GM21528 (cell line): Measurements from ENCODE around the gene IL31.
"Not testable (repeated sequence)": the region's sequence is repeated elsewhere in the genome, so short reads cannot be mapped to it uniquely, and the experiment has no call there.

Source experiments
- ATAC-seq: cut with Tn5 transposase; IDR thresholded peaks from one replicate; pipeline ENCODE4 v1.9.1; 2021; ENCODE audit warnings: mild to moderate bottlenecking, moderate library complexity; ENCODE audit not compliant: unreplicated experiment, low FRiP score

Gene IL31

DNA sequence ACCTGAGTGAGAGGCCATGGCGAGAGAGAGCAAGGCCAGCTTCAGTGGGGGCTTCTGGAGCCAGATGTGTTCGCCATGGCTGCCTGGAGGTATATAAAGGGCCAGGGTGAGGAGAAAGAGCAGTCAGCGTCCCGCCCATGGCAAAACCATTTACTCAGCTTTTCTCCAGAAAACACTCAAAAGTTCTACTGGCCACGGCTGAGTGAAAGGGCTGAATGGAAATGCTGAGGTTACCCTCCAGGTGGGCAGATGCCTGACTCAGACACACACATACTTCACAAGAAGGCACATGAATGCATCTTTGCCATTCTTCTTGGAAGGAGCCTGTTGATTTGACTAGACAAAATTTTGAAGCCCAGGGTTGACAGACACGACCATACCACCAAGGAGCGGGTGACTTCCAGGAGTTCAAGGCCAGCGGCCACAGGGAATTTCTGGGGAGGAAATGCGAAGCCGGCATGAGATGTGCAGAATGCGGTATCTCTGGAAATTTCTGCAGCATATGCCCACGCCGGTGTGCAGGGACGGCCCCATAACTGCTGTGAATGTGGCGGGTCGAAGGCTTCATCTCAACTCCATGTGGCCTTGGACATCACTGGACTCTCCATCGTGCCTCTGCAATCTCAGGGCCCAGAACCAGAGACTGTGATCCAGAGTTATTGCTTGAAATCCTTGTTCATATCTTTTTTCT lies at the start of gene IL31:
TSS of gene IL31 (minus strand) at position 67 of the 691 bp plus-strand sequence. CDS start at position 18, 49 bp downstream.
- ATAC-seq, result no peak

DNA sequence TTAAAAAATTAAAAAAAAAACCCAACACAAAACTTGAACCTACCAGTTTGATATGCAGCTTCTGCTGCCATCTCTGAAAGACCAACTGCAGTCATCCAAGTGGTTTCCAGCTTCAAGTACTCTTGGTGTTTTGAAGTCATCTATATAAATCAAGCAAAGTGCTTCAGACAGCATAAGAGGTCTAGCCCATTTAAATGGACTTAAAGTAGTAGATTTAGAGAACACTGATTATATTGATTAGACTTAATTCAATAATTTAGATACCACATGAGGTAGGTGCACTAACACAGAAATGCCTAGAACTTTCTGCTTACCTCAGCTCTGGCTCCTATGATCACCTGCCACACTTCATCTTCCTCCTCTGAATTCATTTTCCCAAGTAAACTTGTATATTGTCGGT lies 42.4 kb upstream of the IL31 start:
- ATAC-seq, result no peak

DNA sequence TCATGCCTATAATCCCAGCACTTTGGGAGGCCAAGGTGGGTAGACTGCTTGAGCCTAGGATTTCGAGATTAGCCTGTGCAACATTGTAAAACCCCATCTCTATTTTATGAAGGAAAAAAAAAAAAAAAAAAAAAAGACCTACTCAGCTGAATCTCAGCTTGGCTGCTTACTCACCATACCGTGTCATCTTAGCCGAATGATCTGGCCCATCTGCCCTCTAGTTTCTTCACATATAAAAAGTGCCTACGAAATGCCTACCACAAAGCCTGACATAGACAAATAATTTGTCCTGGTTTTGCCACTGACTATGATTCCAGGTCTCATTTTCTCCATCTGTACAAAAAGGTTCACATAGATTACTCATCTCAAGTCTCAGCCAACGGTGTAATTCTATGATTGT lies 41.8 kb upstream of the IL31 start:
- no peak for ATAC-seq

DNA sequence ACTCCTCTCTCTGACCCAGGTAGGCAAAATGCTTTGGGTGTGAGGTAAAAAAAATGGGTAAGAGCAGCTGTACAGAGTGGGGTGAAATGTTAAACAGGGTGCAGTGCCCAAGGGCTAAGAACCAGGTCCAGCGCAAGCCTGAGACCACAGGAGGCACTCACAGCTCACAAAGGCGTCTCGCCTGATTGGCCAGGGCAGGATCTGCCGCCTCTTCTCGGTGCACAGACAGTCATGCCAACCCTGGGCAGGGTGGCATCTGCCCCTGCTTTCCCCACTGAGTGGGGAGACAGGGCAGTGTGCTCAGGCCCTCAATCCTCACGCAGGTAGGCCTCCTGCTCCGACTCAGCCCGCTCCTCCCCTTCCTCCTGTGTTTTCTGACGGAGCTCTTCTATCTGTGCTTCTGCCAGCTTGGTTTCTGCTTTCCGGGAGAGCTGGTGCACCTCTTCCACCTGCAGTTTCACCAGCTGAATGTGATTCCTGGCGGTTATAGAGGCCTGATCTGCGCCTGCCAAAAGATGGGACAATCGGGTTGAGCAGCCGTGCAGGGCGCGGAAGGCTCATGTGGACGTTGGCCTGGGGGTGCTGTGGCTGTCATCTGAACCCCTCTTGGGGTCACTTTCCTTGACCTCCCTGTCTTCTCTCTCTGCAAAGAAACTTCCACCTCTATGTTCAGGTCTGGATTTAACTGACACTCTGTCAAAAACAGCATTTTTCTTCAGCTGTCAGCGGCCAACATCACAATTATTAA lies 34.2 kb upstream of the IL31 start:
- no peak for ATAC-seq

DNA sequence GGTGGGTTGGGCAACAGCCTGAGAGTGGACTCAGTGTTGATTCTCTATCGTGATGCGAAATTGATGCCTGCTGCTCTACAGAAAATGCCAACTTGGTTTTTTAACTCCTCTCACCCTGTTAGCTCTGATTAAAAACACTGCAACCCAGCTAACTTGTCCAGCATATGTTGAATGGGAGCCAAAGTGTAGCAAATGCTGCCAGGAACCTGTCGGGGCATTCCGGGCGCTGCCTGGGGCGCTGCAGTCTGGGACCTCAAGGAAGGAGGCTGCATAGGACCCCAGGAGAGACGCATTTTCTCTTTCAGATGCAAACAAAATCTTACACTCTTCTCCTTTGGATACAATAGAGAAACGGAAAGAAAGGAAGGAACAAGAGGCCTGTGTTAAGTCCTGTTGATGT lies 33.4 kb upstream of the IL31 start:
- no peak for ATAC-seq

DNA sequence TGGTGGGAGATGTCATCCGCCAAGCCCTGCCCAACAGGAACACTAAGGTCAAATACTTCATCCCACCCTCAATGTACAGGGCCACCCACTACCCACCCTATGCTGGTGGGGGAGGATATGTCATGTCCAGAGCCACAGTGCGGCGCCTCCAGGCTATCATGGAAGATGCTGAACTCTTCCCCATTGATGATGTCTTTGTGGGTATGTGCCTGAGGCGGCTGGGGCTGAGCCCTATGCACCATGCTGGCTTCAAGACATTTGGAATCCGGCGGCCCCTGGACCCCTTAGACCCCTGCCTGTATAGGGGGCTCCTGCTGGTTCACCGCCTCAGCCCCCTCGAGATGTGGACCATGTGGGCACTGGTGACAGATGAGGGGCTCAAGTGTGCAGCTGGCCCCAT lies 33.0 kb upstream of the IL31 start:
- ATAC-seq, result no peak

DNA sequence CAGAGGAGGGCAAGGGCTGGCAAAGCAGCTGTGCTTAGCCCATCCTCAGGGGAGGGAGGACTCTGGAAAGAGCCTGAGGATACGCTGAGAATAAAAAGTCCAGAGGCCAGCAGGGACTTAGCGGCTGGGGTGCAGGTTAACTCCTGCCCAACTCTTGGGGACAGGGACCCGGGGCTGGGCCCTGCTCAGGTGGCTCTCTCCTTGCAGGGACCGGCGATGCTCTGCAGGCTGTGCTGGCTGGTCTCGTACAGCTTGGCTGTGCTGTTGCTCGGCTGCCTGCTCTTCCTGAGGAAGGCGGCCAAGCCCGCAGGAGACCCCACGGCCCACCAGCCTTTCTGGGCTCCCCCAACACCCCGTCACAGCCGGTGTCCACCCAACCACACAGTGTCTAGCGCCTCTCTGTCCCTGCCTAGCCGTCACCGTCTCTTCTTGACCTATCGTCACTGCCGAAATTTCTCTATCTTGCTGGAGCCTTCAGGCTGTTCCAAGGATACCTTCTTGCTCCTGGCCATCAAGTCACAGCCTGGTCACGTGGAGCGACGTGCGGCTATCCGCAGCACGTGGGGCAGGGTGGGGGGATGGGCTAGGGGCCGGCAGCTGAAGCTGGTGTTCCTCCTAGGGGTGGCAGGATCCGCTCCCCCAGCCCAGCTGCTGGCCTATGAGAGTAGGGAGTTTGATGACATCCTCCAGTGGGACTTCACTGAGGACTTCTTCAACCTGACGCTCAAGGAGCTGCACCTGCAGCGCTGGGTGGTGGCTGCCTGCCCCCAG lies 32.3 kb upstream of the IL31 start:
- ATAC-seq, result no peak

DNA sequence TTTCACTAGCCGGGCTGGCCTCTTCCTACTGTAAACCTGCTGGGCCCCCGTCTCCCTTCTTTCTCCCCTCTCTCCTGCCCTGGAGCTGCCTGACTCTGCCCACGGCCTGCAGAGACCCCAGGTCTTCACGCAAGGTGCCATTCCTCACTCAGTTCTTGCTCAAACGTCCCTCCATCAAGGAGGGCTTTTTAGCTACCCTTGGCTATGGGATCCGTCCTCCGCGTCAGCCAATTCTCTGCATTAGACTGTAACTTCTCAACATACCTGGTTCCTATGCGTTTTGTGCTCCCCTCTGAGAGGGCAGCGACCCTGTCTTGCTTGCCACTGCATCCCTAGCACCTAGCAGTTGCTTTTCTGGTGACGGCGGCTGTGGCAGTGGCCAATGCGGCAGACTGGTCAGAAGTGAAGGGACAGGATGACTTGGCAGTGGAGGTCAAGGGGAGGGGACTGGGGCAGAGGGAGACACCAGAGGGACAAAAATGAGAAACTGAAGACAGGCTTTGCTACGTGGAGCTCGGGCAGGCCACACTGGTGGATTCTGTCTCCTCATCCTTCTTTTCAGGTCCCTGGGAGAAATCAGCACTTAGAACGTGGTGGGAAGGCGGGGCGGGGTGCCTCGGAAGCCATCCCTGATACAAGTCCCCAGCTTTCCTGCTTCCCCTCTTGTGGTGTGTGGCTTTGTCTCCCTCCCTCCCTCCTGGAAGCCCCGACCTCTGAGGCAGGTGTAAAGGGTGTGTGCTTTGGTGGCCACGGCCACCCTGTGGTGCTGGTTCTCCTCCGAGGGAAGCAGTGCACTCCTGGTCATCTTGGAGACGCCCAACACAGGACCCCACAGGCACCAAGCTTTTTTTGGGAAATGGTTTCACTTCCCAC lies 31.3 kb upstream of the IL31 start:
- ATAC-seq, result no peak

DNA sequence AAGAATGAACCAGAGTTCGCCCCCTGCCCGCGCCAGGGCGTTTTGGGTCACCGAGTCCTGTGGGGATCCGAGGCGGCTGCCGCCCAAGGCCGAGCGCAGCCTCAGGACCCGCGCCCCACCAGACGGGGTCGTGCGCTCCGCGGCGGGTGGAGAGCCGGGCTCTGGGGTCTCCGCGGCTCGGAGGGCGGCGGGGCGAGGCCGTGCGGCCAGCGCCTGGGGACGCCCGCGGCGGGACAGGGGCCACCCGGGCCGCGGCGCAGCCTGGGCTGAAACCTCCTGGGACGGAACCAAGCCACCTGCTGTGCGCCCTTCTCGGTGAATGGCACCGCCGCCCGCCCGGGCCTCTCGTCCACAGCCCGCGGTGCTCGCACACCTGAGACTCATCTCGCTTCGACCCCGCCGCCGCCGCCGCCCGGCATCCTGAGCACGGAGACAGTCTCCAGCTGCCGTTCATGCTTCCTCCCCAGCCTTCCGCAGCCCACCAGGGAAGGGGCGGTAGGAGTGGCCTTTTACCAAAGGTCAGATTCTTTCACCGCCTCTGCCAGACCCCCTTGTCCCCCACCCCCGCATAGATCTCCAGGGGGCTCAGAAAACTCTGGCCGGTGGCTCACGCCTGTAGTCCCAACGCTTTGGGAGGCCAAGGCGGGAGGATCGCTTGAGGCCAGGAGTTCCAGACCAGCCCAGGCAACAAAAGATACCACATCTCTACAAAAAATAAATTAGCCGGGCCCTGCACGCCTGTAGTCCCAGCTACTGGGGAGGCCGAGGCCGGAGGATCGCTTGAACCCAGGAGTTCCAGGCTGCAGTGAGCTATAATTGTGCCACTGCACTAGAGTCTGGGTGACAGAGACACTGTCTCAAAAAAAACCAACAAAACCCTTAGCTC lies 30.4 kb upstream of the IL31 start:
- no peak for ATAC-seq

DNA sequence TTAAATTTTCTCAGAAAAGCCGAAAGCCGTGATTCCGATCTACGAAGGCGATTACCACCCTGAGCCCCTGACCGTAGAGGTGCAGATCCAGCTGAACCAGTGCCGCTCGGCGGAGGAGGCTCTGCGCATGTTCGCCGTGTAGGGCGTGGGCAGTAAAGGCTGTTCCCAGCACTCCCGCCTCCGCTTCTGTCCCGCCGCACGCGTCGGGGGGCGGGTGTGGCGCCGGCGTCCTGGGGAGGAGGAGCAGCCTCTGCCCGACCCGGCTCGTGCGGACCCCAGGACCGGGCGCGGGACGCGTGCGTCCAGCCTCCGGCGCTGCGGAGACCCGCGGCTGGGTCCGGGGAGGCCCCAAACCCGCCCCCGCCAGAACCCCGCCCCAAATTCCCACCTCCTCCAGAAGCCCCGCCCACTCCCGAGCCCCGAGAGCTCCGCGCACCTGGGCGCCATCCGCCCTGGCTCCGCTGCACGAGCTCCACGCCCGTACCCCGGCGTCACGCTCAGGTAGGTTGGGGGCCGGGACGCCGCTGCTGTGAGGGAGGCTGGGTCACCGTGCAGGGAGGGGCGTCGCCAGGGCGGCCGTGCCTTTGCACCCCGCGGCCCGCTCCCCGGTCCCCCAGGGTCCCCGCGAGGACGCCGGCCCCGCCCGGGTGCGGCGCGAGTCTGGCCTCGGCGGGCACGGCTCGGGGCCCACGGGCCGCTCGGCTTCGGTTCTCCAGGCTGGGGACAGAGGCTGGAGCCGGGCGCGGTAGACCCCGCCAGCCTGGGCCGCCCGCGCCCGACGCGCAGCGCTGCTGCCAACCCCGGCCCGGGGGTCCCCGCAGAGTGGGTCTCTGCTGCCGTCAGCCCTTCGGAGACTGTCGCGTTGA lies 29.5 kb upstream of the IL31 start, which contains the start of gene B3GNT4:
TSS of gene B3GNT4 (plus strand) at position 409 of the 866 bp plus-strand sequence. CDS start 910 bp downstream, outside the sequence.
- ATAC-seq, result no peak

DNA sequence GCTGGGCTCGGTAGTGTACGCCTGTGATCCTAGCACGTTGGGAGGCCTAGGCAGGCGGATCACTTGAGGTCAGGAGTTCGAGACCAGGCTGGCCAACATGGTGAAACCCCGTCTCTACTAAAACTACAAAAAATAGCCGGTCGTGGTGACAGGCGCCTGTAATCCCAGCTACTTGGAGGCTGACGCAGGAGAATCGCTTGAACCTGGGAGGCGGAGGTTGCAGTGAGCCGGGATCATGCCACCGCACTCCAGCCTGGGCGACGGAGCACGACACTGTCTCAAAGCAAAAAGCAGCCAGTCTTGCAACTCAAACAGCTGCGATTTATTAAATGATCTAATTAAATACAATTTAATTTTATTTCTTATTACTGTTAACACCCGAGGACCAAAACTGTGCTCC lies 28.8 kb upstream of the IL31 start:
- not testable (repeated sequence) for ATAC-seq

DNA sequence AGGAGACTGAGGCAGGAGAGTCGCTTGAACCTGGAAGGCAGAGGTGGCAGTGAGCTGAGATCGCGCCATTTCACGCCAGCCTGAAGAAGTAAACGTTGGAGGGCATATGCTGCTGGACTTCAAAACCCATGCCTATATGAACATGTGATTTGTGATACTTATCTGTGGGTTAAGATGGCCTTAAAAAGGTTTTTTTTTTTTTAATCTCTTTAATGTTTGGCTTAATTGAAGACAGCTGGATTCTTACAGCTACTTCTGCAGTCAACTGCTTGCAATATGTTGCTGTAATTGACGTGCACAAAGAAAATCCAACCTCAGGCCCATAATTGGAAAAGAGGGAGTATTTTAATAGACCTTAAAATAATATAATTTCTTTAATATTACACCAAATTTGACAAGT lies 28.0 kb upstream of the IL31 start:
- no peak for ATAC-seq

DNA sequence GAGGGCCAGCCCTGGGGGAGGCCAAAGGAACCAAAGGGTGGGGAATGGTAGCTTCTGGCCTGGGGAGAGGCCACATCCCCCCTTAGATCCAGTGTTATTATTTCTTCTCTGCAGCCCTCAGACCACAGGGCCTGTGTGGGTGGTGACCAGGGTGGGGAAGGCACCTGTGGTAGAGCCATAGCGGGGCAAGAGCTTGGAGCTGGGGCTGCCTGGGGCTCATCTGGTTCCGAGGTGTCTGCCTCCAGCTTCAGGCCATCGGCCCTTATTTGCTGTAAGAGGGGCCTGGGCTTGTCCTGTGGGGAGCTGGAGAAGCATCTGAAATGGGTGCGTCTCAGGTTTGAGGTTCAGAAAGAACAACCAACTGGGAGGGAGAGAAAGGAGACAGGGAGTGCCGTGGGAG lies 27.4 kb upstream of the IL31 start:
- ATAC-seq, result no peak

DNA sequence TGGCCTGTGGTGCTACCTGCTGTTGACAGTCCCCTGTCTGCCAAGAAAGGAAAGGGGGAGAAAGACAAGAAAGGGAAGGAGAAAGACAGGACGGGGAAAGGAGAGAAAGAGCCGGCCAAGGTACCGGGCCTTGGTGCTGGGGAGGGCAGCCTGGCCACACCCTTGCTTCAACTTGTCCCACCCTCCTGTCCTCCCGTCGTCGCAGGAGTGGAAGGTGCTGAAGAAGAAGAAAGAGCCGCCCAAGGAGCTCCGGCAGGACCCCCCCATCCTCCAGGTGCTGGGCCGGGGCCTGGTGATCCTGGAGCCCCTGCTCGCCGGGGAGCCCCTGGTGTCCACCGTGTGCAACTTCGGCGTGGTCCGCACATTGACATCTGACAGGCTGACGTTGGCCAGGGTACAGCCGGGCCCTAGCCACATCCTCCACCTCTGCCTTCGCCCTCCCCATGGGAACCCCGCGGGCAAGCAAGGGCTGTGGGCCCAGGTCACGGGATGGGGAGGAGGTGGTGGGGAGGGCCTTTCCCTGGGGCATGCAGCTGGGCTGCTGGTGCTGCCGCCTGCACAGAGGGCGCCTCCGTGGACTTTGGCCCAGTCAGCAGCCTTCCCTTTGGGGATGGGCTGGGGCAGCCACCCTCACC lies 26.6 kb upstream of the IL31 start:
- no peak for ATAC-seq

DNA sequence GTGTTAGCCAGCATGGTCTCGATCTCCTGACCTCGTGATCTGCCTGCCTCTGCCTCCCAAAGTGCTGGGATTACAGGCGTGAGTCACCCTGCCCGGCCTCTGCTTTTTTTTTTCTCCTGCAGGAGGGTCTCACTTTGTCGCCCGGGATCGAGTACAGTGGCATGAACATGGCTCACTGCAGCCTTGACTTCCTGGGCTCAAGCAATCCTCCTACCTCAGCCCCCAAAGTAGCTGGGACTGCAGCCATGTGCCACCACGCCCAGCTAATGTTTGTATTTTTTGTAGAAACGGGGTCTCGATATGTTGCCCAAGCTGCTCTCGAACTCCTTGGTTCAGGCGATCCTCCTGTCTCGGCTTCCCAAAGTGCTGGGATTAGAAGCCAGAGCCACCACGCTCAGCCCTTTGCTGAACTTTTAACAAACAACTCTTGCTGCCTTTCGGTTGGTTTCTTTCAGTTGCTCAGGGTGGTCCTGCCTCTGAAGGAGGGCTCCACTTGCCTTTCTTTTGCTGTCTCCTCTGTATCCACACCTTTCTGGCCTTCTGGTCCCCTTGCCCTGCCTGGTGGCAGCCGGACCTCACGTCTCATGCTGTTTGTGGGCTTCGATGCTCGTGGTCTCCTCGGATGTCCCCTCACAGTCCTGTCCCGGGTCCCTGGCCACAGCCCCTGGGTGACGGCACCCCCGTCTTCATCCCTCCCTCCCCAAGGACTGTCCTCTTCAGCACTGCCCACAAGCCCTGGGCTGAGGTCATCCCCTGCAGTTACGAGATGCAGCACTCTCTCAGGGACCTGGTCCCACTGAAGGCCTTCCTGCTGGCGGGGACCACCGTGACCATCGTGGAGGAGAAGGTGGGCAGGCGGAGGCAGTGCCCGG lies 25.7 kb upstream of the IL31 start:
- ATAC-seq, result no peak

DNA sequence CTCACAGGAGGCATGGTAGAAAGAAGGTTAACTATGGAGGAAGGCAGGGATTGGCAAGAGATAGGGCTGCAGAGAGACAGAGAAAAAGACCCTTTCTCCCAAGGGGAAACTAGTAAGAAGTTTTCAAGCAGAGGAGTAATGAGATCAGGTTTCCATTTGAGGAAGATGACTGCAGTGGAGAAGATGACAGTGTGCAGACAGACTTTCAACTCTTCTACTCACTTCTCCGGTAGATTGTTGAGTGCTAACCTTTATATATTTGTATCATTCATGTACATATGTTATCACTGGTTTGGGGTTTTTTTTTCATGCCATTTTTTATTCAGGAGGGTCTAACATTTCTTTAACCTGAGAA lies 23.6 kb upstream of the IL31 start:
- no peak for ATAC-seq

DNA sequence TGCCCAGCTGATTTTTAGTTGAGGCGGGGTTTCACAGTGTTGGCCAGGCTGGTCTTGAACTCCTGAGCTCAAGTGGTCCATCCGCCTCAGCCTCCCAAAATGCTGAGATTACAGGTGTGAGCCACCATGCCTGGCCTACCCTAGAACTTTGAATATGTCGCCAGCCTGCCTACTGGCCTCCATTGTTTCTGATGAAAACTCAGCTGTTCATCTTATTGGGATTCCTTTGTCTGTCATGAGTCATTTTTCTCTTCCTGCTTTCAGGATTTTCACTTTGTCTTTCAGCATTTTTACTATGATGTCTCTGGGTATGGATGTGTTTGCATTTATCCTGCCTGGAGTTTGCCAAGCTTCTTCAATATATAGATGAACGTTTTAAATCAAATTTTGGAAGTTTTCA lies 21.4 kb upstream of the IL31 start:
- ATAC-seq, result no peak
